HUES64 (cell line): ENCODE data around the gene IDNK.

Experiments
- H3K27ac ChIP-seq: 2 replicates; pipeline ENCODE4 v1.7.0; 2013; ENCODE audit warnings: low read depth, low read length, inconsistent platforms
- H3K27me3 ChIP-seq: 2 replicates; pipeline ENCODE4 v1.6.1; 2013; ENCODE audit warnings: mild to moderate bottlenecking, low read length; ENCODE audit not compliant: insufficient read depth
- H3K36me3 ChIP-seq: 2 replicates; pipeline ENCODE4 v1.6.1; 2013; ENCODE audit warnings: mild to moderate bottlenecking, low read length; ENCODE audit not compliant: insufficient read depth
- H3K4me1 ChIP-seq: 2 replicates; pipeline ENCODE4 v1.6.1; 2013; ENCODE audit warnings: mild to moderate bottlenecking, low read length, moderate library complexity; ENCODE audit not compliant: insufficient read depth
- H3K4me3 ChIP-seq: 2 replicates; pipeline ENCODE4 v1.5.1; 2013; ENCODE audit warnings: mild to moderate bottlenecking, low read length, moderate library complexity
- H3K9ac ChIP-seq: 2 replicates; pipeline ENCODE4 v1.6.1; 2013; ENCODE audit warnings: mild to moderate bottlenecking, low read depth, low read length
- H3K9me3 ChIP-seq: 2 replicates; pipeline ENCODE4 v1.6.1; 2013; ENCODE audit warnings: low read depth, low read length; ENCODE audit not compliant: insufficient read depth
- WGBS: fragments of 150-250, 120-280 bp; methylation state at CpG from one replicate; pipeline ENCODE4 v1.1.7; 2013; ENCODE audit warnings: missing lambda C conversion rate; 5-methylcytosine and 5-hydroxymethylcytosine counted together

The IDNK gene

DNA sequence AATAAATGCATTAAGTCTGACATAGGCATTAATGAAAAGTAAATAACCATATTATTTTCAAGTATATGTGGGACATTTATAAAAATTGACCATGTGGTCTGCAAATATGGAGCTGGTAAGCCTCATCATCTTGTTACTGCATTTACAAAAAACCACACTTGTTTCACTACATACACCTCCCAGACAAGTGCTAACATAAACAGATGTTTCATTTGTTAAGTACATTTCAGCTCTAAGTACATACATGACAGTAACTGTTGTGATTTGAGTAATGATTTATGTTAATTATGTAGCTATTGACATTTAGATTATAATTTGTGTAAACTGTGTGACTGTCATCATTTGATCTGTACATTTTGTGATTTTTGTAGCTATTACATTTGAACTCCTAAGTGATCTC lies 13.9 kb downstream of the IDNK start:
- H3K27ac ChIP-seq, result no peak overlapping the region
- peaks cover under 1% of the 10 kb centered on the region; the same call in 1 of the 2 replicates for H3K4me1 ChIP-seq
- H3K9me3 ChIP-seq, result no peaks in the 10 kb centered on the region
- H3K9ac ChIP-seq, result no peak overlapping the region
- no peaks in the 10 kb centered on the region for H3K36me3 ChIP-seq
- H3K27me3 ChIP-seq, result no peaks in the 10 kb centered on the region
- H3K4me3 ChIP-seq, result no peak overlapping the region

DNA sequence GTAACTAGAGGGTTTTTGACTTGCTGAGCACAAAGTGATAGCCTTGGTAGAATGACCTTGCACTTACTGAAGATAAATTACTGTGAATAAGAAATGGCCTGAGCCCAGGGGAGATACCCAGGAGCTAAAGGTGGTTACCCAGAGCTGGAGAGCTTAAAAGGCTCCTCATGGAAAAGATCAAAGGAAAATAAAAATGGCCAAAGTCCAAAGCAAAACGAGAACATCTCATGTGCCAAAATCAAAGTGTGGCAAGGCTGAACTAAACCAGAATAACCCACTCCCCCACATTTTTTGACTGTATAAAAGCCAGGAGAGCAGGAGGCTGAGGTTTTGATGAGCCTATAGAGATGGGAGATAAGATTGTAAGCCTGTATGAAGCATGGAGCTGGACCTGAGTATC lies 14.4 kb downstream of the IDNK start:
- no peaks in the 10 kb centered on the region for H3K4me1 ChIP-seq
- no peaks in the 10 kb centered on the region for H3K9me3 ChIP-seq
- H3K9ac ChIP-seq, result no peak overlapping the region
- H3K36me3 ChIP-seq, result no peaks in the 10 kb centered on the region
- no peaks in the 10 kb centered on the region for H3K27me3 ChIP-seq
- H3K4me3 ChIP-seq, result no peak overlapping the region
- no peak overlapping the region for H3K27ac ChIP-seq
- WGBS, result 91% methylated on average over 1 of the region's 1 CpG

DNA sequence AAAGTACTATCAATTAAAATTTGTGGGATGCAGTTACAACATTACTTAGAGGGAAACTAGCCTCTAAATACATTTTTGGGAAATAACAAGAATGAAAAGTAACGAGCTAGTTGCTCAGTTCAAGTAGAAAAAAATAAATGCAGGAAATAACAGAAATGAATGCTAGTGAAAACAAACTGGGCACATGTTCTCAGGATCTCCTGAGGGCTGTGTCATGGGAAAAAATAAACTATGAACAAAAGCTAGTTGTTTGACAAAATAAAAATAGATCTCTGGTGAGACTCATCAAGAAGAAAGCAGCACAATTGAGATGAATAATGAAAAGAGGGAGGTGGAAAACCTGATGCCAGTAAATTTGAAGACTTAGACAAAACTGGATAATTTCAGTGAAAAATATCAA lies 16.3 kb downstream of the IDNK start:
- H3K9ac ChIP-seq, result no peak overlapping the region
- no peak overlapping the region for H3K27ac ChIP-seq
- no peak overlapping the region for H3K4me3 ChIP-seq
- no peaks in the 10 kb centered on the region for H3K9me3 ChIP-seq
- 94% methylated on average over 1 of the region's 1 CpG for WGBS
- no peaks in the 10 kb centered on the region for H3K36me3 ChIP-seq
- no peaks in the 10 kb centered on the region for H3K27me3 ChIP-seq
- H3K4me1 ChIP-seq, result no peaks in the 10 kb centered on the region

DNA sequence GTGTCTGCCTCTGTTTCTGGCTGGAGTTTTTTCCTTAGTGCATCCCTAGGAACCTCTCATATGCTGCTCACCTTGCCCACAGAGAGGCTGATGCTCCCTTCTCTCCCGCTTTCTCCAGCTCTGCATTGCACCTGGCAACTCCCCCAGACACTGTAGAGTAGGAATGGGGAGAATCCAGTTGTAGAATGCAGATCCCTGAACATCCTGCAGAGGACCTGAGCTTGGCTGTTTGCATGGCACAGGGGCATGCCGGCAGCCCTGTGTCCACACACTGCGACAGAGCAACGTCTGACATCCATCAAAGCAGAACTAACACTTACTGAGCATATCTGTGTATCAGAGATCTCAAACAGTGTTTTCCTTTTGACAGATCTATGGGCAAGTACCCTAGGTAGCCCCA lies 19.9 kb downstream of the IDNK start:
- H3K9me3 ChIP-seq, result no peaks in the 10 kb centered on the region
- H3K4me1 ChIP-seq, result no peaks in the 10 kb centered on the region
- H3K36me3 ChIP-seq, result 0 out of 2 replicates have a peak, but pooled peaks cover 2% of the 10 kb centered on the region
- no peak overlapping the region for H3K4me3 ChIP-seq
- H3K27ac ChIP-seq, result no peak overlapping the region
- no peaks in the 10 kb centered on the region for H3K27me3 ChIP-seq
- H3K9ac ChIP-seq, result no peak overlapping the region
- WGBS, result 88% methylated on average over 3 of the region's 4 CpGs

DNA sequence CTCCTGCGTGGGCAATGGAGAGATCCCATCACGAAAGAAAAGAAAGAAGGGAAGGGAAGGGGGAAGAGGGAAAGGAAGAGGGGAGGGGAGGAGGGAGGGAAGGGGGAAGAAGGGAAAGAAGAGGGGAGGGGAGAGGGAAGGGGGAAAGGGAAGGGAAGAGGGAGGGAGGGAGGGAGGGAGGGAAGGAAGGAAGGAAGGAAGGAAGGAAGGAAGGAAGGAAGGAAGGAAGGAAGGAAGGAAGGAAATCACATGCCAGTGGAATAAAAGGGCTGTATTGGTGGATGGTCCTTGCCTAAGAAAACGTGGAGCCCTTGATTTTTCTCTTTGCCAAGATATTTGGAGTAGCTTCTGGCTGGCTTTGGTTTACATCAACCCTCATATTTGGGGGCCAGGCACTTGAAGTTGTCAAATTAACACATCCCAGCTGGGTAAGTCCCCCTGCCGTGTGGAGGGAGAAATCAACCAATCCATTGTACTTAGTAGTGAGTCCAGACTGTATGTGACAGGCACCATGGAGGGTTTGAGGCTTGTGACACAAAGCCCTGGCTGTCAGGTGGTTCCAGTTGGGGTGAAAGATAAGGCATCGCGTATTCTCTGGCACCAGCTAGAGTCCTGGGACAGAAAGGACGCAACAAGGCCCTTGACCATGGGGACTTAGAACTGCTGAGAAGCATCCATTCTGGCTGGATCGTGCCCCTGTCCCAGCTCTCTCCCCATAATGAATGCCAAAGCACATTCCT lies 23.7 kb downstream of the IDNK start:
- Histone ChIP-seq H3K9me3 (peaks cover 3% of the 10 kb centered on the region; the same call in 1 of the 2 replicates), H3K27ac (no peak overlapping the region), H3K27me3 (no peaks in the 10 kb centered on the region), H3K4me1 (no peaks in the 10 kb centered on the region), H3K9ac (no peak overlapping the region), H3K36me3 (peaks cover 18% of the 10 kb centered on the region), H3K4me3 (no peak overlapping the region)
- 87% methylated on average over 8 of the region's 8 CpGs for WGBS

DNA sequence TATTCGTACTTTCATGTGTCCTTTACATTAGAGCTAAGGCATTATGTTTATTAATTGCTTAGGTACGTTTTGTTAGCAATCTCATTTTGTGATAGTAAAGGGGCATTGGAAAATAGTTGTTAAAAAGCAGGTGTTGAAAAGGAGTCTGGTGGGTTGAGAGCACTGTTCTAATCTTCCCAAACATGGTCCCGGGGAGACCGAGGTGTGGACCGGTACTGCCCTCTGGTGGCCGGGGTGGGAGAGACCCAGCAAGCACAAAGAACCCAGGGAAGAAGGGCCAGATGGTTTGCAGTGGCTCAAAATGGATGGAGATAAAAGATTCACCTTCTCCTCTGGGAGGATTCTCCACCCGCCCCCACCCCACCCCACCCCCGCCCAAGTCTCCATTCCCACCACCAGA lies 26.1 kb downstream of the IDNK start:
- Histone ChIP-seq H3K4me3 (no peak overlapping the region), H3K27ac (no peak overlapping the region)
- WGBS, result 54% methylated on average over 6 of the region's 8 CpGs

DNA sequence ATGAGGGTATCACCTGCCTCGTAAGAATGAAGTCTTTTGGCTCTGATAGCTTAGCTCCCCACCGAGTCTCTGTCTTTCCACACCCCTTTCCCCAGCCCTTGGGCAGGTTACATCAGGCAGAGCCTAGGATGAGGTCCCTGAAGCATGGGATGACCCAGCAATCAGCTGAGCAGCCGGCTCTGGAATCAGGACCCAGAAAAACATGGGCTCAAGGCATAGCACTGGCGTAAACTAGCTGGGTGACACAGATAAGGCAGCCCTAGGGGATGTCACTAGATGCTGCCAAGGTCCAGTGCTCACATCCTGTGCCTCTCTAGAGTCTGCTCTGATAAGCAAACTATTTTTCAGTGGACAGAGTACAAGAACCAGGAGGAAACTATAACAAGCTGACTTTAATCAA lies 26.6 kb downstream of the IDNK start:
- Histone ChIP-seq H3K27me3 (no peaks in the 10 kb centered on the region), H3K4me1 (no peaks in the 10 kb centered on the region), H3K27ac (peak overlapping the region; percentile 47; the same call in 1 of the 2 replicates), H3K9ac (no peak overlapping the region), H3K36me3 (peaks cover 43% of the 10 kb centered on the region), H3K9me3 (peaks cover 9% of the 10 kb centered on the region; the same call in 1 of the 2 replicates), H3K4me3 (no peak overlapping the region)
- WGBS, result 87% methylated on average over 4 of the region's 4 CpGs

More for the DNA sequence above, 26.1 kb downstream of the IDNK start:
- no peaks in the 10 kb centered on the region for H3K27me3 ChIP-seq
- H3K36me3 ChIP-seq, result peaks cover 39% of the 10 kb centered on the region
- H3K9ac ChIP-seq, result no peak overlapping the region
- H3K9me3 ChIP-seq, result peaks cover 9% of the 10 kb centered on the region; the same call in 1 of the 2 replicates
- no peaks in the 10 kb centered on the region for H3K4me1 ChIP-seq

DNA sequence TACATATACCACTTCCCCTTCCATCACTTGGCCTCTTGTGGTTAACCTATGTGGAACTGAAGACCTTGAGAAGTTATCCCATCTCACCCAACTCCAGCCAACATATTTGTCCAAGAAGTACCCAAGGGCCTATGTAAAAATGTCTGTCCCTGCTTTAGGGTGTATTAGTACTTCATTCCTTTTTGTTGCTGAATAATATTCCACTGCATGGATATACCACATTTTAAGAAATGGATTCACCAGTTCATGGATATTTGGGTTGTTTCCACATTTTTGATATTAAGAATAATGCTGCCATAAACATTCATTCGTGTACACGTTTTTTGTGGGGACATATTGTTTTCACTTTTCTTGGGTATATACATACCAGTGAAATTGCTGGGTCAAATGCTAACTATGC lies 28.6 kb downstream of the IDNK start:
- Histone ChIP-seq H3K27me3 (no peaks in the 10 kb centered on the region), H3K4me1 (no peaks in the 10 kb centered on the region), H3K36me3 (peaks cover 61% of the 10 kb centered on the region), H3K9me3 (peaks cover 9% of the 10 kb centered on the region; the same call in 1 of the 2 replicates), H3K27ac (no peak overlapping the region), H3K9ac (no peak overlapping the region), H3K4me3 (no peak overlapping the region)
- 100% methylated on average over 2 of the region's 2 CpGs for WGBS

DNA sequence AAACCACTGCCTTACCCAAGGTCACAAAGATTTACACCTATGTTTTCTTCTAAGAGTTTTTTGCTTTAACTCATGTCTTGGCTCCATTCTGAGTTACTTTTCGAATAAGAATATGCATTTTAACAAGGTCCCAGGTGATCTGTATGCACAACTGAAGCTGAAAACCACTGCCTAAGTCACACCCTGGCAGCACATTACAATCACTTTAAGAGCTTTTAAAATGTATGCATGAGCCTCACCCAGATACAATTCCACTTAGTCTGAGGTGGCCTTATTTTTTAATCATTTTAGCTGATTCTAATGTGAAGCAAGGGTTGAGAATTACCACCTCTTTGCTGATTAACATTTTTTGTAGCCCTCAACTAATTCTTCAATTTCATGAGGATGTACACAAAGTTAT lies 29.5 kb downstream of the IDNK start:
- 100% methylated on average over 1 of the region's 1 CpG for WGBS
- H3K4me3 ChIP-seq, result no peak overlapping the region
- peaks cover 9% of the 10 kb centered on the region; the same call in 1 of the 2 replicates for H3K9me3 ChIP-seq
- peaks cover 69% of the 10 kb centered on the region for H3K36me3 ChIP-seq
- no peaks in the 10 kb centered on the region for H3K27me3 ChIP-seq
- H3K9ac ChIP-seq, result no peak overlapping the region
- no peaks in the 10 kb centered on the region for H3K4me1 ChIP-seq
- H3K27ac ChIP-seq, result no peak overlapping the region

DNA sequence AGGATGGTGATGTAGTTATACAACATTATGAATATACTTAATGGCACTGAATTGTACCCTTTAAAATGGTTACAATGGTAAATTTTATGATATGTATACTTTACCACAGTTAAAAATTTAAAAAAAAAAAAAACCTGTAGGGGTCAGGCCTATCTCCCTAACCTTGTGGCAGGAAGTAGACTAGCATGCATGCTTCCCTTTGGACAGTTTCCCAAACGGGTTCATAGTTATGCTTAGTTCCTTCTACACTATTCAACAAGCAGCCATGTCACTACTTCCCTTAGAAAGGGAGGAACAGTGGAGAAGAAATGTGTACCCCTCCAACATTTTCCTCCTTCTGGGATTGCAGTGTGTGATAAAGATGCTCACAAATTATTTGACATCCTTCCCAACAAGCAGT lies 32.5 kb downstream of the IDNK start:
- H3K9ac ChIP-seq, result no peak overlapping the region
- no peak overlapping the region for H3K4me3 ChIP-seq
- H3K4me1 ChIP-seq, result no peaks in the 10 kb centered on the region
- no peak overlapping the region for H3K27ac ChIP-seq
- H3K27me3 ChIP-seq, result no peaks in the 10 kb centered on the region
- peaks cover 93% of the 10 kb centered on the region for H3K36me3 ChIP-seq
- peaks cover 9% of the 10 kb centered on the region; the same call in 1 of the 2 replicates for H3K9me3 ChIP-seq
- WGBS, result 100% methylated on average over 1 of the region's 1 CpG

DNA sequence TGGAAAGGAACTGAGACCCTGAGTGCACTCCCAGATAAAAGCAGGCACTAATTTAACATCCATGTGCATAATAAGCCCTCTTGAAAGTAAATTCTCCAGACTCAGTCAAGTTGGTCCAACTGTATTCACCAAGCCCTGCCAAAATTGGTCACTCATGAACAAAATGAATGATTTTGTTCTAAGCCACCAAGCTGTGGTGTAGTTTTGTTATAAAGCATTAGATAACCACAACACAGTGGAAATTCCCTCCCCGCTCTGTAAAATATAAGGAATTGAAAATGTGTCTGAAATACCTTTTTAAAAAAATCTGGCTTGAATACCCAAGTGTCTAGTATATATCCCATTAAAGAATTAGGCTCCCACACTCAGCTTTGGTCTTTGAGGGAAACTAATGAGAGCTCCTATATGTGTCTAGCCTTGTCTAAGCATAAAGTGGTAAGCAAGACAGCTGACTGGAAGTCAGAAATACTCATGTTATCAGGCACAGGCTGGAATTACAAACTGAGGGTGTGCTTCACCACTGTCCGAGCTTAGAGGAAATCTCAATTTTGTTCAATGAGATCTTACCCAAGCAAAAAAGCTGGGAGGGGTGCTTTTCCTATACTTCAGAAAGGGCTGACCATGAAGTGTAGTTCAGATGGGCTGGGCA lies 33.2 kb downstream of the IDNK start:
- H3K4me3 ChIP-seq, result no peak overlapping the region
- H3K36me3 ChIP-seq, result peaks cover 96% of the 10 kb centered on the region
- no peak overlapping the region for H3K9ac ChIP-seq
- H3K9me3 ChIP-seq, result peaks cover 9% of the 10 kb centered on the region; the same call in 1 of the 2 replicates
- no peaks in the 10 kb centered on the region for H3K27me3 ChIP-seq
- H3K27ac ChIP-seq, result no peak overlapping the region
- no peaks in the 10 kb centered on the region for H3K4me1 ChIP-seq
- 100% methylated on average over 1 of the region's 2 CpGs for WGBS
